OCI-LY7 (cell line): Measurements from ENCODE around the gene RHEBL1. TPM values are rescaled to one million over a fixed set of nuclear protein-coding genes. Genes with fewer than 3 reads are reported as not detected.

Source experiments
- BruUV-seq: library from RNA; stranded (reverse); fragments of 400-500 nt; replicated peaks from 2 replicates; lab custom pipeline; 2021; lab: Mats Ljungman, UMichigan
- CTCF ChIA-PET: fragments of 300-600 bp; sonication (Branson Sonifier 250); formaldehyde crosslinking; loops from one replicate; lab custom pipeline; 2022; ENCODE audit warnings: antibody characterized with exemption; ENCODE audit not compliant: unreplicated experiment; lab: Charles Lee
- POLR2A ChIA-PET: fragments of 300-600 bp; sonication (Branson Sonifier 250); formaldehyde crosslinking; loops from one replicate; lab custom pipeline; 2022; ENCODE audit warnings: antibody characterized with exemption; lab: Charles Lee
- DNase-seq: peaks from one replicate; pipeline ENCODE4 v3.0.0-alpha.2; 2015; ENCODE audit warnings: low spot score
- H2AFZ ChIP-seq: fragments of 200-600 bp; sonication (generic), shearing (Covaris generic); 2 replicates; pipeline ENCODE4 v1.6.1; 2014; ENCODE audit warnings: mild to moderate bottlenecking, antibody characterized with exemption, low read length, moderate library complexity
- H3K27ac ChIP-seq: fragments of 200-600 bp; sonication (generic); 2 replicates; pipeline ENCODE4 v1.5.1; 2014; ENCODE audit warnings: mixed run types, low read depth, mild to moderate bottlenecking, moderate library complexity, low read length, inconsistent platforms; ENCODE audit not compliant: poor library complexity, severe bottlenecking
- H3K36me3 ChIP-seq: fragments of 200-600 bp; sonication (generic); 2 replicates; pipeline ENCODE4 v1.6.1; 2014; ENCODE audit warnings: mild to moderate bottlenecking, antibody characterized with exemption, low read length, moderate library complexity, mixed read lengths; ENCODE audit not compliant: insufficient read depth
- H3K4me1 ChIP-seq: fragments of 200-600 bp; sonication (generic); 2 replicates; pipeline ENCODE4 v1.5.1; 2014; ENCODE audit warnings: mild to moderate bottlenecking, low read length; ENCODE audit not compliant: insufficient read depth, poor library complexity, severe bottlenecking
- H3K4me2 ChIP-seq: fragments of 200-600 bp; sonication (generic); 2 replicates; pipeline ENCODE4 v1.6.1; 2014; ENCODE audit warnings: mild to moderate bottlenecking, low read length
- H3K4me3 ChIP-seq: fragments of 200-600 bp; sonication (generic); 2 replicates; pipeline ENCODE4 v1.5.1; 2014; ENCODE audit warnings: mild to moderate bottlenecking, low read depth, low read length; ENCODE audit not compliant: poor library complexity, severe bottlenecking
- H3K79me2 ChIP-seq: fragments of 200-600 bp; sonication (generic); 2 replicates; pipeline ENCODE4 v1.6.1; 2016; ENCODE audit warnings: low read depth, mild to moderate bottlenecking, low read length, moderate library complexity, mixed read lengths; ENCODE audit not compliant: insufficient read depth
- H3K9me2 ChIP-seq: fragments of 200-600 bp; sonication (generic); 2 replicates; pipeline ENCODE4 v1.6.1; 2016; ENCODE audit warnings: mild to moderate bottlenecking, low read length, mixed read lengths; ENCODE audit not compliant: insufficient read depth
- H3K9me3 ChIP-seq: fragments of 200-600 bp; sonication (generic); 2 replicates; pipeline ENCODE4 v1.6.1; 2014; ENCODE audit warnings: mild to moderate bottlenecking, mixed run types, low read length, mixed read lengths
- H4K20me1 ChIP-seq: fragments of 200-600 bp; sonication (generic); 2 replicates; pipeline ENCODE4 v1.6.1; 2014; ENCODE audit warnings: mild to moderate bottlenecking, antibody characterized with exemption, low read length, moderate library complexity, mixed read lengths; ENCODE audit not compliant: insufficient read depth
- CTCF ChIP-seq: fragments of 200-600 bp; sonication (generic); conservative IDR thresholded peaks from 2 replicates; pipeline ENCODE4 v1.5.1; 2014; ENCODE audit warnings: mild to moderate bottlenecking, antibody characterized with exemption, low read length, moderate library complexity, mixed read lengths
- EZH2phosphoT487 ChIP-seq: fragments of 200-600 bp; sonication (generic); IDR thresholded peaks from 2 replicates; pipeline ENCODE4 v1.6.1; 2018; ENCODE audit warnings: low read depth, borderline replicate concordance, mild to moderate bottlenecking, mixed run types, antibody characterized with exemption, low read length, moderate library complexity, mixed read lengths
- intact Hi-C: fragments of 100-400 bp; cut with micrococcal nuclease; formaldehyde crosslinking; loops from one replicate; pipeline ENCODE4 v1.10.0; 2022; ENCODE audit not compliant: unreplicated experiment
- total RNA-seq, 2 experiments: library from RNA; depleted of rRNA in 1 of 2; stranded (reverse); fragments of >200 nt in 1 of 2; shearing (Covaris generic) in 1 of 2; gene quantifications; 2 replicates each; pipeline ENCODE4 v1.2.3, GENCODE V29; 2014 to 2022

RHEBL1 gene
- total RNA-seq, 2 experiments from 2014 or later, result 3.4 to 3.7 TPM

- BruUV-seq, result no TSS peak
- H2AFZ ChIP-seq, result no peak overlapping the region
- DNase-seq, result no peak
- H3K9me3 ChIP-seq, result no peaks in the 10 kb centered on the region
- intact Hi-C loops, result no loop called here
- TF ChIP-seq CTCF (no peak), EZH2phosphoT487 (no peak)
- H3K9me2 ChIP-seq, result no peaks in the 10 kb centered on the region
- H3K79me2 ChIP-seq, result no peaks in the 10 kb centered on the region
- POLR2A ChIA-PET, result interaction anchor here (0.7 to 1.1 kb wide), 3 partner anchors 10 to 1438 kb away, joined by 3 to 4 read pairs (median 3); no protein-coding TSS in a partner anchor
- CTCF ChIA-PET, result interaction anchor here (0.6 to 1.0 kb wide), 2 partner anchors 8 to 80 kb away, joined by 3 to 4 read pairs; no protein-coding TSS in a partner anchor
- no peak overlapping the region for H3K4me3 ChIP-seq
- H3K27ac ChIP-seq, result no peak overlapping the region
- H3K4me1 ChIP-seq, result peaks cover 19% of the 10 kb centered on the region
- H3K36me3 ChIP-seq, result peaks cover 21% of the 10 kb centered on the region
- no peak overlapping the region for H3K4me2 ChIP-seq
- H4K20me1 ChIP-seq, result no peaks in the 10 kb centered on the region
Observed at GRCh38 chr12:49100380-49100779, 30.6 kb upstream of the RHEBL1 start.

- Histone ChIP-seq H2AFZ (no peak overlapping the region), H4K20me1 (no peaks in the 10 kb centered on the region), H3K4me3 (no peak overlapping the region), H3K9me3 (no peaks in the 10 kb centered on the region), H3K4me1 (peaks cover 2% of the 10 kb centered on the region), H3K4me2 (no peak overlapping the region), H3K9me2 (no peaks in the 10 kb centered on the region), H3K36me3 (peaks cover 15% of the 10 kb centered on the region), H3K27ac (no peak overlapping the region), H3K79me2 (no peaks in the 10 kb centered on the region)
- no peak for DNase-seq
- intact Hi-C loops, result loop anchor here (1.0 to 5.0 kb wide), 2 partner anchors 34 to 101 kb away; partner anchors contain the start of gene DDN
- CTCF ChIA-PET, result interaction anchor here (1.0 to 1.8 kb wide), 2 partner anchors 11 to 79 kb away, joined by 3 to 5 read pairs; no protein-coding TSS in a partner anchor
- no peak for TF ChIP-seq CTCF
- TF ChIP-seq EZH2phosphoT487, result no peak
- POLR2A ChIA-PET, result interaction anchor here (0.6 to 1.9 kb wide), 4 partner anchors 10 to 101 kb away, joined by 3 to 6 read pairs (median 4); partner anchors contain the start of gene LMBR1L
- no TSS peak for BruUV-seq
Observed at GRCh38 chr12:49098703-49099102, 28.9 kb upstream of the RHEBL1 start.

DNA sequence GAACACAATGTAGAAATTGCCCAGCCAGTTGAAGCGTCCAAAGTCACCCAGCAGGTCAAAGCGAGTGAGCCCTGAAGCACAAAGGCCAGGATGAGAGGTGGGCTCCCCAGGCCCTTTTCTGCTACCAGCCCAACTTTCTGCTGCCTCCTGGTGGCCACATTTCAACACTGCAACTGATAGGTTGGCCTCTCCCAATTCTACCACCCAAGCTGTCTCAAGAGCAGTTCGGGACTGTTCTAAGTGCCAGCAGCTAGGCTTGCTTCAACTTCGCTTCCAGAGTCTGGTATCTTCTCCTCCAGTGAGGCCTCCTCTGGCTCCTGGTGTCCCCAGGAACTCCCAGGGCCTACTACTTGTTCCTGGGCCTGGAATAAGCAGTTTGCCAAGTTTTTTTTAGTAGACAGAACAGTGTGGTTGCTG is 28.3 kb upstream of the RHEBL1 start:
- ChIA-PET CTCF (interaction anchor here (1.0 to 1.8 kb wide), 2 partner anchors 10 to 78 kb away, joined by 3 to 5 read pairs; no protein-coding TSS in a partner anchor), POLR2A (interaction anchor here (0.6 to 1.9 kb wide), 4 partner anchors 10 to 102 kb away, joined by 3 to 6 read pairs (median 4); partner anchors contain the start of gene LMBR1L)
- H2AFZ ChIP-seq, result no peak overlapping the region
- no peak overlapping the region for H3K4me2 ChIP-seq
- TF ChIP-seq EZH2phosphoT487, result no peak
- peak; percentile 87 for TF ChIP-seq CTCF
- H3K79me2 ChIP-seq, result no peaks in the 10 kb centered on the region
- H3K4me1 ChIP-seq, result no peaks in the 10 kb centered on the region
- no peak overlapping the region for H3K4me3 ChIP-seq
- H3K9me2 ChIP-seq, result no peaks in the 10 kb centered on the region
- no peaks in the 10 kb centered on the region for H4K20me1 ChIP-seq
- BruUV-seq, result no TSS peak
- peaks cover 10% of the 10 kb centered on the region; the same call in 1 of the 2 replicates for H3K36me3 ChIP-seq
- DNase-seq, result peak; percentile 58
- intact Hi-C loops, result loop anchor here (1.0 to 5.0 kb wide), 2 partner anchors 34 to 101 kb away; partner anchors contain the start of gene DDN
- H3K27ac ChIP-seq, result no peak overlapping the region
- no peaks in the 10 kb centered on the region for H3K9me3 ChIP-seq
